Testis (tissue), 2 donors: ENCODE measurements around the gene ACKR1.

Source experiments
- POLR2A ChIP-seq: fragments of 450-650 bp; IDR thresholded peaks from one replicate; pipeline ENCODE4 v1.6.1; 2017; ENCODE audit warnings: antibody characterized with exemption, mild to moderate bottlenecking, moderate library complexity
- TF ChIP-seq, protein P1 (sequence below), 3 experiments: fragments of 450-650 bp in 2 of 3; fragments of 200-600 bp in 1 of 3; sonication (generic) in 1 of 3; IDR thresholded peaks; one replicate each; pipeline ENCODE4 v1.5.1; 2016 to 2019; ENCODE audit warnings: antibody characterized with exemption in 3 of 3, mild to moderate bottlenecking in 2 of 3, moderate library complexity in 1 of 3

DNA sequence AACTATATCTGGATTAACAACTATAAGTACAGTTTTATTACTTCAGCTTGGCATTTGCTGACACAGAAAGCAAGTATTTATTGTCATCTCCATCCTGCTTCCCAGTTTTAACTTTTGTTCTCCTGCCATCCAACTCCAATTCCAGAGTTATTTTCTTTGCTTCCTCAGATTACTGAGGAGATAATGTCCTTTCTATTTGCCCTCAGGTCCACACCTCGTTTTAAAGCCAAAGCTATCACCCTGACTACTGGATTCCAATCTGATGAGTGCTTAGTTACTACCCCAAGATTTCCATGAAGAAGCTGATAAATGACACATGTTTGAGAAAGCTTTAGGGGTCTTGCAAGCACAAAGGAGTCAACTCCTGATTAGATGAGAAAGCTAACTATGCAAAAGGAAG lies 25.2 kb downstream of the ACKR1 start:
- TF ChIP-seq, protein P1, sequence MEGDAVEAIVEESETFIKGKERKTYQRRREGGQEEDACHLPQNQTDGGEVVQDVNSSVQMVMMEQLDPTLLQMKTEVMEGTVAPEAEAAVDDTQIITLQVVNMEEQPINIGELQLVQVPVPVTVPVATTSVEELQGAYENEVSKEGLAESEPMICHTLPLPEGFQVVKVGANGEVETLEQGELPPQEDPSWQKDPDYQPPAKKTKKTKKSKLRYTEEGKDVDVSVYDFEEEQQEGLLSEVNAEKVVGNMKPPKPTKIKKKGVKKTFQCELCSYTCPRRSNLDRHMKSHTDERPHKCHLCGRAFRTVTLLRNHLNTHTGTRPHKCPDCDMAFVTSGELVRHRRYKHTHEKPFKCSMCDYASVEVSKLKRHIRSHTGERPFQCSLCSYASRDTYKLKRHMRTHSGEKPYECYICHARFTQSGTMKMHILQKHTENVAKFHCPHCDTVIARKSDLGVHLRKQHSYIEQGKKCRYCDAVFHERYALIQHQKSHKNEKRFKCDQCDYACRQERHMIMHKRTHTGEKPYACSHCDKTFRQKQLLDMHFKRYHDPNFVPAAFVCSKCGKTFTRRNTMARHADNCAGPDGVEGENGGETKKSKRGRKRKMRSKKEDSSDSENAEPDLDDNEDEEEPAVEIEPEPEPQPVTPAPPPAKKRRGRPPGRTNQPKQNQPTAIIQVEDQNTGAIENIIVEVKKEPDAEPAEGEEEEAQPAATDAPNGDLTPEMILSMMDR (IDR thresholded peaks at IDR 0.05) = no peak
- no peak for TF ChIP-seq POLR2A
